ENCODE results near the gene COBL.

Gene COBL

DNA sequence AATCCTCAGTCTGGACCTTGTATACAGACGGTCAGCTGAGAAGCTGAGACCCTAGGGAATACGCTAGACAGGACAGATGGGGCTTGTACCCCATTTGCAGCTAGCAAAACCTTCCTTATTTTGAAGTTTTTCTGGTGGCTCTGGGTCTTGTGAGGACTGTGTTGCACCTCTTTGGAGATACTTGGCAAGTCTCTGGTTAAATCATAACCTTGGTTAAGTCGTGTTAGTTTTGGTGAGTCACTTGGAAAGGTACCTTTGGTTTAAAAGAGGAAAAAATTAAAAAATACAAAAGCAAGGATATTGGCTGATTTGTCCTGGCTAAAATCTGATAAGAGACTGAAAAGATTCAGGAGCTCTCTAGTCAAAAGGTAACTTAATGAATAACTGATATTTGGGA lies 140.6 kb downstream of the COBL start:
- DNase-seq: no peak

DNA sequence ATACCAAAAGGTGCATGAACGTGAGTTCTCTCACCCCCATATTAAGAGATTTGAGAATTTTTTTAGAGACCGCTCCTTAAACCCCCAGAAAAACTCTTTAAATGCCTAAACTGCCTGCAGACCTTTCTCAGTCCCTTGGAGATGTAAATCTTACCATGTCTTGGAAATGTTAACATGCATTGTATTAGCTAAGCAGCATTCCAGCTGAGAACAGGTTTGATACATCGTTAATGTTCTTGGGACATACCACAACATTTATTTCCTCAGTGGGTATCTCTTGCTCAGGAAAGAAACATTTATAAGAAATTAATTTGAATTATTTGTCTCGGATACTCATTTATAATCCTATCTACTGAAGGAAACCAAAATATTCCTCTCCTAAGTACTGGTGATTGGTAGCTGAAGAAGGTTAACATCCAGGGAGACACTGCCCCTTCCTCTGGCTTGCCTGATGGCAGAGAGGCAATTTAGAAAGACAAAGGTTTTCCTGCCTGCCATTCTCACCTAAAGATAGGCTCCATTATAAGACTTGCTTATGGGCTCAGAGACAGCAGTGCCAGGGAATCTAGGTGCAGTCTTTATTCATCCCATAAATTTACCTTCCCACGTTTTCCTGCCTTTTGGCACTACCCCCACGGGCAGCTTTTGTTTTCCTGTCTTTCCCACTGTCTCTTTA lies 141.2 kb downstream of the COBL start:
- DNase-seq: no peak

DNA sequence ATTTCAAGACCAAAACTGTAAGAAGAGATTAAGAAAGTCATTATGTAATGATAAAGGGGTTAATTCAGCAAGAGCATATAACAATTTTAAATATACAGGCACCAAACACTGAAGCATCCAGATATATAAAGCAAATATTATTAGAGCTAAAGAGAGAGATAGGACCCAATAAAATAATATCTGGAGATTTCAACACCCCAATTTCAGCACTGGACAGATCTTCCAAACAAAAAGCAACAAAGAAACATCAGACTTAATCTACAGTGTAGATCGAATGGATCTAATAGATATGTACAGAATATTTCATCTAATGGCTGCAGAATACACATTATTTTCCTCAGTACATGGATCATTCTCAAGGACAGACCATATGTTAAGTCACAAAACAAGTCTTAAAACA lies 151.3 kb downstream of the COBL start:
- DNase-seq: no peak

DNA sequence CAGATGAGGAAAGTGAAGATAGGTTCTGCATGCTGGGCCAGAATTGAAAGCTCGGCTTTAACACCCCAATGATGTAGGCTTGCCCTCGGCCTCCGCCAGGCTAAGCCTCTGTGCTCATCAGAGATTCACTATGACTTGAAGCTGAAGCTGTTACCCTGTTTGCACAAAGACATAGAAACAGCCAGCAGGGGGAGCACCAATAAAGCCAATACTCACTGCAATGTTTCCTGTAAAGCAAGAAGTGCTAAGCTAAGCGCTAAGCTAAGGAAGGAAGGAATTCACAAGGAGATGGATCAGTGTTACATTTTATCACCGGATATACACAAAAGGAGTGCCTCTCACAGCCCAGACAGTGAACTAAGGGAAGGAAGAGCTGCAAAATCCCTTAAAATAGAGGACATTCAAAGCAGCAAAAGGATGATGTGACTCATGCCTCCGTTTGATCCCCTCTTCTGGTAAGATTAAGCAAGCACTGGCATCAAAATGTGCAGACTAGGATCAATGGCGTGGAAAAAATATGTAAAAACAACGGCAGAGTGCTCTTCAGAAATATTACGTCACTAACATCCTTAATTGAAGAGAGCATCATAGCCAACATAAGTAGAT lies 153.8 kb downstream of the COBL start:
- peak; percentile 43 for DNase-seq

DNA sequence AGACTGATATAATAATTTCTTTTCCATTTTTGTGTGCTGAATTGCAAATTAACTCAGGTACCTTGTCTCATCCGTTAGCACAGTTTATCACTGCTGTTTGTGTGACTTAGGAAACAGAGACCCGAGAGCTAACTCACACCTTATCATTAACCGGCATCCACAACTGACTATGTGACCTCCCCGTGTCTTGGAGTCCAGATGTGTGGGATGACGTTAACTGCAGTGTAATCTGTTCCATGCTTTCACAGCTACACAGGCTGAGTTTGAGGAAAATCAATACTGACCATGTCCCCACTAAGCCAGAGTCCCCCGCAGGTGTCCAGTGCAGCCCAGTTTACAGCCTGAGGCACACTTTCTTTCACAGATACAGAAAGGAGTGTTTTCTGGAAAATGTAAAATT lies 154.7 kb downstream of the COBL start:
- no peak for DNase-seq

DNA sequence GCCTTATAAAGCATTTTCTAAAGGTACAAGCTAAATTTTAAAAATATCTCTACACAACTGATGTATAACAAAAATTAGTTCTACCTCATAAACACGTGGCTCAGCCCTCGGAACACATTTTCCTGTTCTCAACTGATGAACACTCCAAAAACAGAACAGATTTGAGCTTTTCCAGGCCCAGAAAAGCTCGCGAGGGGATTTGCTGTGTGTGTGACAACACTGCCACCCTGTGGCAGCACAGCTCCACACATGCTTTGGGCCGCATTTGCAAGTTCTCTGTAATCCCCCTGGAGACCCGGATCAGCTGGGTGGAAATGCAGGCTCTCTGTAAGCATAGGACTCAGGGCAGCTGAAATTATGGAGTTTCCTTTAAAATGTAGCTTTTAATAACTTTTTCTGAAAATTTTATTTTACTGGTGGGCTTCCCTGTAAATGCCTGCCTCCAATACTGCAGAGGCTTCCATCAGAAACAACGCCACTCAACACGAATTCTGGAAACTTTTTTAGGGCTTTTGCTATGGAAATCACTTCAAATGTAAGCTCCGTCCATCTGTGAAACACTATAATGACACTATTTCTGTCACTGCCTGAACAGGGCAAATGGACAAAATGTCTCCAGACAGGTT lies 155.5 kb downstream of the COBL start:
- peak; percentile 13 for DNase-seq

DNA sequence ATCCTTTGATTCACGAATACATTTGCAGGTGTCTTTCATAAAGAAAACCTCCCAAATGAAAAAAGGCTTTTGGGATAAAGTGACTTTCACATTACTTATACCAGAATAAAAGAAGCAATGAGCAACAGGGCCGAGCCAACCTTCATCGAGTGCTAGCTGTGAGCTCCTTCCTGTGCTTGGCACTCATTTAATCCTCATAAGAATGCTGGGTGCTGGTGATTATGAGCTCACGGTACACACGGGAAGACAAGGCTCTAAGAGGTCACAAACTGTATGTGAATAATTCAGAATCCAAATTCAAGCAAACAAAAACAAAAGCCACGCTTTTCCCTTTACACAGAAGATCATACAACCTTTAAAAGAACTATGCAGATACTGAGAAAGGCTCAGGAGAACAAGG lies 156.2 kb downstream of the COBL start:
- DNase-seq: no peak

DNA sequence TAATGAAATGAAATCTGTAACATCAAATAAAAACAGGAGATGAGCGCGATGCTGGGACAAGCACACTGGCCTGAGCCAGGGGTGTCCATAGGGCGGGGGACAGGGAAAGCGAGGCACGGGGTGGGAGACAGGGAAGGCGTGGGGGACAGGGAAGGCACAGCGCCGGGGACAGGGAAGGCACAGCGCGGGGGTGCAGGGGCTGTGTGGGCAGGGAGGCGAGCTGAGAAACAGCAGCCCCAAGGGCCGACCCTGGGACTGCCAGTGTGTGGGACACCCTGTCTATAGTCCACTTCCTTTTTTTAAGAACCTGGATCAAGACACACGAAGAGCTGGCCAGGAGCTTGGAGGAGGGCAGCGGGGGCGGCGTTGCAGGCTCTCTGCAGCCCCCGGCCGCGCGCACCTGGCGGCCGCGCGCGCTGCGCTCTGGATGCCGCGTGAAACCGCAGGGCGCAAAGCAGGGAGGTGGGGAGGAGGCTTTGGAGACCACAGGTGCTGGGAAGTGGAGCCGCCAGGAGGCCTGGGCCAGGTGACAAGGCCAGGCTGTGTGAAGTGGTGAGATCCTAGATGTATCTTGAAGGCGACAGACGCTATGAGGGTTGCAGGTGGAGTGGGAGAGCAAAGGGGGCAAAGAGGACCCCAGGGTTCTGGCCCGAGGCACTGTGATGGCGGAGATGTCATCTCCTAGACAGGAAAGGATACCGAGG lies 157.7 kb downstream of the COBL start:
- no peak for DNase-seq

DNA sequence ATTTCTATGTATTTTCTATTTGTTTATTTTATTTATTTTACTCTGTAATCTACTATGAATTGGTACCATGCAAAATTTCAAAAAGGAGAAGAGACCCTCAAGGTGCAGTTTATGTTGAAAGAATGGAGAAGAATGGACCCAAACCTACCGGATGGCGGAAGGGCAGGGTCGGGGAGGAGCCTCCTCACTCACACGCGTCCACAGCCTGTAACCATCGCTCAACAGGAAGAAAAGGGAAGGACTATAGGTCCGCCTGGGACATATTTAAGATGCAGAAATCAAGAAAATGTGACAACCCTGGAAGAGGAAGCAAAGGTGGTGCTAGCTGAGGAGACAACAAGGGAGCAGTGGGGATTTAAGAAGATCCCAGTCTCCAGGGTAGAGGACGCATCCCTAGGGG lies 158.4 kb downstream of the COBL start:
- no peak for DNase-seq

GRCh38 chr7:51154201-51154600 lies 162.4 kb downstream of the COBL start:
- DNase-seq: no peak

GRCh38 chr7:51152706-51153200 lies 163.9 kb downstream of the COBL start:
- DNase-seq: no peak

GRCh38 chr7:51151455-51151854 lies 165.2 kb downstream of the COBL start:
- DNase-seq: no peak

DNA sequence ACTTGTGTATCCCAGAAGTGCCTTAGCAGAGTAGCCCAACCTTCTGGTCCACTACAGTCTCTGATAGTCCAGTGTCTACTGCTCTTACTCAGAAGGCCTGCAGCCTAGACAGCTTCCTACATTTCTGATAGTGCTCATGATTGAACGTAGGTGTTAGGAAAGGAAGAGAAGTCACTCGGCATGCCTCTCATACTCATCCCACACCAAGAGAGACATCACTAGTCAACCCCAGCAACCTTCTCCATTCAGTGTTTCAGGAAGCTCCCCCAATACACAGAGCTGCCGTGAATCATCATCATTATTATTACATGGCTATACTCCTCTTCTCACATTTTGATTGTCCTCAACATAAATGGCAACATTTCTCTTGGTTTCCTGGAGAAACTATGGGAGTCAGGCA lies 166.4 kb downstream of the COBL start:
- DNase-seq: no peak

DNA sequence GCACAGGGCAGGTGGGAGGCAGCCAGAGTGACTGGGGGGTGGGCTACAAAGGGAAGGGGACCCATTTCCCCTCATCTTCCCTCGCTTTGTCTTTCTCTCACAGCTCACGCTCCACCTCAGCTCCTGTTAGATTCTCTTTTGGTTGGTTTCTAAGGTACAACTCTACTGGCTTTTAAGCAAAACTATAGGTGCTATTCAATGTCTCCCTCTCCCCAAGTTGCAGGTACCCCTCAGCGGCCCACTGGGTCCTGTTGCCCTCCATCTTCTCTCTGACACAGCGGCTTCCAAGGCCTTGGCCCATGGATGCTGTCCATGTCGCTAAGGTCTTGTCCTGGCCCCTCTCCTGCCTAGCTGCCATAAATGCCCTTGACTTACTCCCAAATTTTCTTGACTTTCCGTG lies 168.4 kb downstream of the COBL start:
- DNase-seq: no peak

GRCh38 chr7:51146816-51147586 lies 169.6 kb downstream of the COBL start:
- DNase-seq: no peak

DNA sequence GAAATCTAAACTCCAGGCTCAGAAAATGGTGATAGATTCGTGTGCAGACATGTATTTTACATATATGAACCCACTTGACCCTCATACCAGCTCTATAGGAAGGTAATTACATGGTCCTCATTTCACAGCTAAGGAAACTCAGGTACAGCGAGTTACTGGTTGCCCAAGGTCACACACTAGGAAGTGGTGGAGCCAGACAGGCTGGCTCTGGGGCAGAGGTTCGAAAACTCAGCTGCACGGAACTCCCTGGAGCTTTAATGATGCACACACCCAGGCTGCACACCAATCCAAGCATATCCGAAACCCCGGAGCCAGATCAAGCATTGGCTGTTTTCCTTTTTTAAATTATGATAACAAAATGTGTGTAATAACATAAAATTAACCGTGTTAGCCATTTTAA lies 172.4 kb downstream of the COBL start:
- no peak for DNase-seq

DNA sequence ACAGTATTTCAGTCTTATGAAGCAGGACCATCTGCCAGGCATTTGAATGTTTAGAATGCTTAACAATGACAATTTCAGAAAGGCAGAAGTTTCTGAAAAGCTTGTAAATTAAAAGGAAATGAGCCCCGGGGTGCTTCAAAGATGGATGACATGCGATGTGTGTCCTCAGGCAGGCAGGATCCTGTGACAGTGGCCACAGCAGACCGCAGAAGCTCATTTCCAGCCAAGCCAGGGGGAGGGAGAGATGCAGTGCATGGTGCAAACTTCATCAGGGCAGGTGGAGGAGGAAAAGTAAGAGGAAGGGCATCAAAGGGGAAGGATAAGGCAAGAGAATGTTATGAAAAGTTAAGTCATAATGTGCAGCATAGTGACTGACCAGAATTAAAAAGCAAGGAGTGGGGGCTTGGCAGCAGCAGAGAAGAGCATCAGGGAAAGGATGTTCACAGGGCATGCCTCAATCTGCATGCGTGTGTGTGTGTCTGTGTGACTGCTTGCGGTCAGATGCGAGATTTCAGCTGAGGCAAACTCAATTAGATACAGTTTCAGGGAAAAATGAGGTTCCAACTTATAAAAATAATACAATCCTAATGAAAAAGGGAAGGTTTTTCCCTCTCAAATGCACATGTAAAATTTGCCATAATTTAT lies 173.7 kb downstream of the COBL start:
- DNase-seq: no peak

DNA sequence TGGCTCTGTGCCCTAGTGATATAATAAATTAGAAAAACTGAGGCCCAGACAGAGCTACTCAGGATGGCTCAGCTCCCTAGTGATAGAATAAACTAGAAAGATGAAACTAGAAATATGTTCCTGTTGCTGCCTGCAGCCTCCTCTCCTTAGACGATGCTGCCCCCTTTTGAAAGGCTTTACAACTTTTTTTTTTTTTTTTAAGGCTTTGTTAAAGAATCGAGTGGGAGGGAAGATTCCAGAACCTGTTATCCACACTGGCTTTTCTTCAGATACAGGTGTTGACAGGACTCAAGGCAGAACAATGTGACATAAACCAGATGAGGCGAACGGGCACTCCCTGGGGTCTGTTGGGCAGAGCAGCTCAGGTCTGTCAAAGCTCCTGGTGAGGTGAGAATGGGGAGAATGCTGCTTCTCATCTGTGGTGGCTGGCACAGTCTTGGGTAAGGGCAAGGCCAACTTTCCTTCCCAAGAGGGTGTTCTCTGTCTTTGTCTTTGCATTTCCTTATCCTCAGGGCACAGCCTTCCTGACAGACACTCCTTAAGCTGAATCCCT lies 175.1 kb downstream of the COBL start:
- no peak for DNase-seq

- no peak for DNase-seq
Measured at GRCh38 chr7:51140199-51141164, 176.1 kb downstream of the COBL start.

DNA sequence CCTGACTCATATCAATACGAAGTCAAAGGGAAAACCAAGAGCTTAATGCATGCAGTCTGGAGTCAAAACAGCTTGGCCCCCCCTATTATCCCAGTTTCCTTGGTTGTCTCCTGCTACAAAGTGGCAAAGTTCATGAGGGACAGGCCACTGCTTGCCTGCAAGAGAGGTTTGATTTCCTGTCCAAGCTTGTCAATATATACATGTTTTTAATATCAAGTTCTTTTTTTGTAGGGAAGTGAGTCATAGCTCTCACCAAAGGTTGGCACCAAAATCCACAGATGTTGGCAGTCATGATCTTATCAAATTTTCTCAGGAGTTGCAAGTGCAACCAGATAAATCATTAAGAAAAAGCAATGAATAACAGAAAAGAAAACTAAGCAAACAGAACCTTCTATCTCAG lies 176.8 kb downstream of the COBL start:
- DNase-seq: no peak

Data from effector CD4-positive, alpha-beta T cell (primary cell).